WTC11 (cell line): ENCODE results near the gene CELF2. TPM values are rescaled to one million over a fixed set of nuclear protein-coding genes. Genes with fewer than 3 reads are reported as not detected.

ENCODE experiments used
- ATAC-seq: fragments of 200-7000 bp; cut with Tn5 transposase; 2 replicates; pipeline ENCODE4 v1.10.0; 2021; ENCODE audit warnings: mild to moderate bottlenecking, moderate library complexity
- CTCF ChIA-PET: fragments of 300-600 bp; sonication (Branson Sonifier 250); formaldehyde crosslinking; loops from one replicate; lab custom pipeline; 2021; ENCODE audit warnings: antibody characterized with exemption; lab: Charles Lee
- POLR2A ChIA-PET: fragments of 350-600 bp; sonication (Branson Sonifier 250); formaldehyde crosslinking; loops from one replicate; lab custom pipeline; 2021; ENCODE audit warnings: antibody characterized with exemption; lab: Charles Lee
- DNase-seq: peaks from one replicate; pipeline ENCODE4 v3.0.0; 2021; ENCODE audit warnings: low spot score
- H3K27ac Mint-ChIP-seq: 2 replicates; pipeline ENCODE4 v1.8.0; 2021; ENCODE audit warnings: mixed read lengths
- H3K27me3 Mint-ChIP-seq: 2 replicates; pipeline ENCODE4 v1.8.0; 2021; ENCODE audit warnings: low read depth, mild to moderate bottlenecking, moderate library complexity, mixed read lengths
- H3K36me3 Mint-ChIP-seq: 2 replicates; pipeline ENCODE4 v1.8.0; 2021; ENCODE audit warnings: mixed read lengths
- H3K4me1 Mint-ChIP-seq: 2 replicates; pipeline ENCODE4 v1.8.0; 2022; ENCODE audit warnings: mixed read lengths
- H3K4me3 Mint-ChIP-seq: 2 replicates; pipeline ENCODE4 v1.8.0; 2021; ENCODE audit warnings: mild to moderate bottlenecking, moderate library complexity, mixed read lengths
- H3K9me3 Mint-ChIP-seq: 2 replicates; pipeline ENCODE4 v1.8.0; 2021; ENCODE audit warnings: mixed read lengths
- EMX1 ChIP-seq: fragments of 250-450 bp; sonication (Bioruptor Pico); IDR thresholded peaks from 2 replicates; pipeline ENCODE4 v1.8.0; 2021; ENCODE audit warnings: mild to moderate bottlenecking
- ETV6 ChIP-seq: sonication (generic); formaldehyde crosslinking; IDR thresholded peaks from 2 replicates; pipeline ENCODE4 v1.8.1; 2022; ENCODE audit warnings: mild to moderate bottlenecking, missing genetic modification reagents
- FOXJ3 ChIP-seq: sonication (generic); formaldehyde crosslinking; IDR thresholded peaks from 2 replicates; pipeline ENCODE4 v1.9.0; 2021; ENCODE audit warnings: missing genetic modification reagents, mild to moderate bottlenecking, borderline replicate concordance
- NFYB ChIP-seq: sonication (generic); formaldehyde crosslinking; conservative IDR thresholded peaks from 2 replicates; pipeline ENCODE4 v1.8.0; 2022; ENCODE audit warnings: low read depth, missing genetic modification reagents
- NR1H2 ChIP-seq: sonication (generic); formaldehyde crosslinking; IDR thresholded peaks from 2 replicates; pipeline ENCODE4 v1.9.0; 2021; ENCODE audit warnings: mild to moderate bottlenecking, moderate library complexity, missing genetic modification reagents
- SMAD4 ChIP-seq: sonication (generic); formaldehyde crosslinking; IDR thresholded peaks from 2 replicates; pipeline ENCODE4 v1.8.0; 2022; ENCODE audit warnings: mild to moderate bottlenecking, missing genetic modification reagents
- ZBTB21 ChIP-seq: sonication (generic); formaldehyde crosslinking; IDR thresholded peaks from 2 replicates; pipeline ENCODE4 v1.8.1; 2023; ENCODE audit warnings: mild to moderate bottlenecking, missing genetic modification reagents, borderline replicate concordance
- ZNF121 ChIP-seq: sonication (generic); formaldehyde crosslinking; IDR thresholded peaks from 2 replicates; pipeline ENCODE4 v1.8.0; 2023; ENCODE audit warnings: missing genetic modification reagents
- ZNF138 ChIP-seq: sonication (generic); formaldehyde crosslinking; conservative IDR thresholded peaks from 2 replicates; pipeline ENCODE4 v1.8.1; 2022; ENCODE audit warnings: mild to moderate bottlenecking, moderate library complexity, missing genetic modification reagents
- ZNF232 ChIP-seq: sonication (generic); formaldehyde crosslinking; IDR thresholded peaks from 2 replicates; pipeline ENCODE4 v1.8.0; 2022; ENCODE audit warnings: mild to moderate bottlenecking, missing genetic modification reagents
- ZNF671 ChIP-seq: fragments of 250-450 bp; sonication (Bioruptor Pico); IDR thresholded peaks from 2 replicates; pipeline ENCODE4 v1.8.0; 2021; ENCODE audit warnings: mild to moderate bottlenecking
- total RNA-seq: library from RNA; stranded (reverse); gene quantifications from 3 replicates; pipeline ENCODE4 v1.2.3, GENCODE V29; 2021
- TF ChIP-seq, protein P1 (sequence below): sonication (generic); formaldehyde crosslinking; IDR thresholded peaks from 2 replicates; pipeline ENCODE4 v1.8.0; 2023; ENCODE audit warnings: mild to moderate bottlenecking, missing genetic modification reagents
- TF ChIP-seq, protein P2 (sequence below): sonication (generic); formaldehyde crosslinking; IDR thresholded peaks from 2 replicates; pipeline ENCODE4 v1.8.1; 2022; ENCODE audit warnings: mild to moderate bottlenecking, moderate library complexity, missing genetic modification reagents
- TF ChIP-seq, protein P3 (sequence below): sonication (generic); formaldehyde crosslinking; IDR thresholded peaks from 2 replicates; pipeline ENCODE4 v1.8.1; 2022; ENCODE audit warnings: mild to moderate bottlenecking, missing genetic modification reagents, moderate library complexity, borderline replicate concordance
- TF ChIP-seq, protein P4 (sequence below): sonication (generic); formaldehyde crosslinking; IDR thresholded peaks from 2 replicates; pipeline ENCODE4 v1.8.0; 2022; ENCODE audit warnings: missing genetic modification reagents
- TF ChIP-seq, protein P5 (sequence below): sonication (generic); formaldehyde crosslinking; IDR thresholded peaks from 2 replicates; pipeline ENCODE4 v1.8.1; 2023; ENCODE audit warnings: mild to moderate bottlenecking, missing genetic modification reagents
- TF ChIP-seq, protein P6 (sequence below): fragments of 250-450 bp; sonication (Bioruptor Pico); IDR thresholded peaks from 2 replicates; pipeline ENCODE4 v1.9.0; 2021; ENCODE audit warnings: mild to moderate bottlenecking
- TF ChIP-seq, protein P7 (sequence below): sonication (generic); formaldehyde crosslinking; IDR thresholded peaks from 2 replicates; pipeline ENCODE4 v1.8.0; 2022; ENCODE audit warnings: mild to moderate bottlenecking, missing genetic modification reagents

CELF2 gene
- total RNA-seq, 1 experiment from 2014 or later, result 24.6 TPM

DNA sequence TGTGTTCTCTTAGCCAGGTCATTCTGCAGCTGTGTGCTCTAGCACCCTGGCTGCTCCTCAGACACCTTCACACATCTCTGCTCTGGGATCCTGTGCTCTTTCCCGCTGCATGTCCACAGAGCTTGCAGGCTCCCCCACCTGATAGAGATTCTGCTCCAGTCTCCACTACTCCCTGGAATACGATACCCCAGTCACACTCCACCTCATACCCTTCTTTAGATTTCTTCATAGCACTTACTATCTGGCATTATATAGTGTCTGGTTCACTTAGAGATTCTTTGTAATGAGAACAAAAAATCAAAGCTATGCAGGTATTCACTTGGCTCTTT is 88.0 kb downstream of the CELF2 start:
- Mint-ChIP-seq H3K27ac (peak overlapping the region; percentile 8; the same call in 1 of the 2 replicates), H3K27me3 (no peaks in the 10 kb centered on the region), H3K9me3 (peaks cover 22% of the 10 kb centered on the region), H3K36me3 (peaks cover 20% of the 10 kb centered on the region), H3K4me3 (no peak overlapping the region), H3K4me1 (peaks cover 45% of the 10 kb centered on the region)
- ATAC-seq, result no peak; the same call in 1 of the 2 replicates
- POLR2A ChIA-PET, result no interaction called here
- no peak for DNase-seq
- TF ChIP-seq NR1H2 (CRISPR knock-in tag) (no peak), NFYB (CRISPR knock-in tag) (no peak), ZNF671 (CRISPR knock-in tag) (no peak)
- TF ChIP-seq, protein P1, sequence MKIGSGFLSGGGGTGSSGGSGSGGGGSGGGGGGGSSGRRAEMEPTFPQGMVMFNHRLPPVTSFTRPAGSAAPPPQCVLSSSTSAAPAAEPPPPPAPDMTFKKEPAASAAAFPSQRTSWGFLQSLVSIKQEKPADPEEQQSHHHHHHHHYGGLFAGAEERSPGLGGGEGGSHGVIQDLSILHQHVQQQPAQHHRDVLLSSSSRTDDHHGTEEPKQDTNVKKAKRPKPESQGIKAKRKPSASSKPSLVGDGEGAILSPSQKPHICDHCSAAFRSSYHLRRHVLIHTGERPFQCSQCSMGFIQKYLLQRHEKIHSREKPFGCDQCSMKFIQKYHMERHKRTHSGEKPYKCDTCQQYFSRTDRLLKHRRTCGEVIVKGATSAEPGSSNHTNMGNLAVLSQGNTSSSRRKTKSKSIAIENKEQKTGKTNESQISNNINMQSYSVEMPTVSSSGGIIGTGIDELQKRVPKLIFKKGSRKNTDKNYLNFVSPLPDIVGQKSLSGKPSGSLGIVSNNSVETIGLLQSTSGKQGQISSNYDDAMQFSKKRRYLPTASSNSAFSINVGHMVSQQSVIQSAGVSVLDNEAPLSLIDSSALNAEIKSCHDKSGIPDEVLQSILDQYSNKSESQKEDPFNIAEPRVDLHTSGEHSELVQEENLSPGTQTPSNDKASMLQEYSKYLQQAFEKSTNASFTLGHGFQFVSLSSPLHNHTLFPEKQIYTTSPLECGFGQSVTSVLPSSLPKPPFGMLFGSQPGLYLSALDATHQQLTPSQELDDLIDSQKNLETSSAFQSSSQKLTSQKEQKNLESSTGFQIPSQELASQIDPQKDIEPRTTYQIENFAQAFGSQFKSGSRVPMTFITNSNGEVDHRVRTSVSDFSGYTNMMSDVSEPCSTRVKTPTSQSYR, result no peak
- TF ChIP-seq, protein P2, sequence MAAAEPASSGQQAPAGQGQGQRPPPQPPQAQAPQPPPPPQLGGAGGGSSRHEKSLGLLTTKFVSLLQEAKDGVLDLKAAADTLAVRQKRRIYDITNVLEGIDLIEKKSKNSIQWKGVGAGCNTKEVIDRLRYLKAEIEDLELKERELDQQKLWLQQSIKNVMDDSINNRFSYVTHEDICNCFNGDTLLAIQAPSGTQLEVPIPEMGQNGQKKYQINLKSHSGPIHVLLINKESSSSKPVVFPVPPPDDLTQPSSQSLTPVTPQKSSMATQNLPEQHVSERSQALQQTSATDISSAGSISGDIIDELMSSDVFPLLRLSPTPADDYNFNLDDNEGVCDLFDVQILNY, result no peak
- TF ChIP-seq, protein P3, sequence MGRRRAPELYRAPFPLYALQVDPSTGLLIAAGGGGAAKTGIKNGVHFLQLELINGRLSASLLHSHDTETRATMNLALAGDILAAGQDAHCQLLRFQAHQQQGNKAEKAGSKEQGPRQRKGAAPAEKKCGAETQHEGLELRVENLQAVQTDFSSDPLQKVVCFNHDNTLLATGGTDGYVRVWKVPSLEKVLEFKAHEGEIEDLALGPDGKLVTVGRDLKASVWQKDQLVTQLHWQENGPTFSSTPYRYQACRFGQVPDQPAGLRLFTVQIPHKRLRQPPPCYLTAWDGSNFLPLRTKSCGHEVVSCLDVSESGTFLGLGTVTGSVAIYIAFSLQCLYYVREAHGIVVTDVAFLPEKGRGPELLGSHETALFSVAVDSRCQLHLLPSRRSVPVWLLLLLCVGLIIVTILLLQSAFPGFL, result no peak
- CTCF ChIA-PET, result interaction anchor here (0.7 to 2.9 kb wide), 2 partner anchors 10 to 165 kb away, joined by 4 to 19 read pairs; no protein-coding TSS in a partner anchor

DNA sequence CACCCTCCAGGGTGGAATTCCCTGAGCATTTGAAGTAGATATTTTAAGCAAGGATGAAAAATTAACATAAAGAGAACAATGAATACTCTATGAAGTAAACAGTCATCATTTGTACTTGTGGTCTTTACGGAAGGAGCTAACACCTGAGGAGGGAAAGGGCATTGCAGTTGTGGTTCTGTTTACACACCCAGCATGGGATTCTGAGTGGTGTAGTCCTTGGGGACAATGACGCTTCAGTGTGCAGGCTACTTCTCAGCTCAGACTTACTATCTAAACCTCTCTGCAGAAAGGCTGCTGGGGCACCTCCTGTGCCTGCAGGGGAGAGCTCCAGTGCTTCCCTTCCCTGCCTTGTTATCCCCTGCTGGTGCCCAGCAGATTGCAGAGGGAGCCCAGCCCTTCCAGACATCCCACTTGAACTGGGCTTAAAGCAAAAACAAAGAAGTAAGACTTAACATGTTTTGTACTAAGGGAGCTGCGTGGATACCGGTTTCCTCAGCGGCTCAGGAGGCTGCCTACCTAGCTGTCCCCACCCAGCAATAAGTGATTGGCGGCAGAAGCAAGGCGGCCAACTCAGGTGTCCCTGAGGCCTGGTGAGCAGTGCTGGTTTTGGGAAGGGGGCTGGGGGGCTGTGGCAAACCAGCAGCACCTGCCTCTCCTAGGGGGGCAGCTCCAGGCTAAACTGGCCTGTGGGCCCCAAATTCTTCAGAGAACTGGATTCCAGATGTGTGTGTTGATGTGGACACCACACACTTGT is 89.1 kb downstream of the CELF2 start:
- ChIA-PET POLR2A (interaction anchor here (1.0 kb wide), 2 partner anchors 16 to 409 kb away, joined by 3 read pairs; no protein-coding TSS in a partner anchor), CTCF (interaction anchor here (0.8 to 2.9 kb wide), 2 partner anchors 11 to 14 kb away, joined by 4 to 19 read pairs; no protein-coding TSS in a partner anchor)
- ATAC-seq, result peak; percentile 62
- peak overlapping the region; percentile 47; the same call in 1 of the 2 replicates for H3K27ac Mint-ChIP-seq
- H3K36me3 Mint-ChIP-seq, result peaks cover 20% of the 10 kb centered on the region
- no peak for DNase-seq
- no peak overlapping the region for H3K4me3 Mint-ChIP-seq
- no peaks in the 10 kb centered on the region for H3K27me3 Mint-ChIP-seq
- peaks cover 44% of the 10 kb centered on the region for H3K4me1 Mint-ChIP-seq
- H3K9me3 Mint-ChIP-seq, result peaks cover 22% of the 10 kb centered on the region
- no peak for TF ChIP-seq ZBTB21 (CRISPR knock-in tag)
- no peak for TF ChIP-seq NR1H2 (CRISPR knock-in tag)
- TF ChIP-seq, protein P4, sequence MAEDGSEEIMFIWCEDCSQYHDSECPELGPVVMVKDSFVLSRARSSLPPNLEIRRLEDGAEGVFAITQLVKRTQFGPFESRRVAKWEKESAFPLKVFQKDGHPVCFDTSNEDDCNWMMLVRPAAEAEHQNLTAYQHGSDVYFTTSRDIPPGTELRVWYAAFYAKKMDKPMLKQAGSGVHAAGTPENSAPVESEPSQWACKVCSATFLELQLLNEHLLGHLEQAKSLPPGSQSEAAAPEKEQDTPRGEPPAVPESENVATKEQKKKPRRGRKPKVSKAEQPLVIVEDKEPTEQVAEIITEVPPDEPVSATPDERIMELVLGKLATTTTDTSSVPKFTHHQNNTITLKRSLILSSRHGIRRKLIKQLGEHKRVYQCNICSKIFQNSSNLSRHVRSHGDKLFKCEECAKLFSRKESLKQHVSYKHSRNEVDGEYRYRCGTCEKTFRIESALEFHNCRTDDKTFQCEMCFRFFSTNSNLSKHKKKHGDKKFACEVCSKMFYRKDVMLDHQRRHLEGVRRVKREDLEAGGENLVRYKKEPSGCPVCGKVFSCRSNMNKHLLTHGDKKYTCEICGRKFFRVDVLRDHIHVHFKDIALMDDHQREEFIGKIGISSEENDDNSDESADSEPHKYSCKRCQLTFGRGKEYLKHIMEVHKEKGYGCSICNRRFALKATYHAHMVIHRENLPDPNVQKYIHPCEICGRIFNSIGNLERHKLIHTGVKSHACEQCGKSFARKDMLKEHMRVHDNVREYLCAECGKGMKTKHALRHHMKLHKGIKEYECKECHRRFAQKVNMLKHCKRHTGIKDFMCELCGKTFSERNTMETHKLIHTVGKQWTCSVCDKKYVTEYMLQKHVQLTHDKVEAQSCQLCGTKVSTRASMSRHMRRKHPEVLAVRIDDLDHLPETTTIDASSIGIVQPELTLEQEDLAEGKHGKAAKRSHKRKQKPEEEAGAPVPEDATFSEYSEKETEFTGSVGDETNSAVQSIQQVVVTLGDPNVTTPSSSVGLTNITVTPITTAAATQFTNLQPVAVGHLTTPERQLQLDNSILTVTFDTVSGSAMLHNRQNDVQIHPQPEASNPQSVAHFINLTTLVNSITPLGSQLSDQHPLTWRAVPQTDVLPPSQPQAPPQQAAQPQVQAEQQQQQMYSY, result no peak
- no peak for TF ChIP-seq ETV6 (CRISPR knock-in tag)
- TF ChIP-seq, protein P5, sequence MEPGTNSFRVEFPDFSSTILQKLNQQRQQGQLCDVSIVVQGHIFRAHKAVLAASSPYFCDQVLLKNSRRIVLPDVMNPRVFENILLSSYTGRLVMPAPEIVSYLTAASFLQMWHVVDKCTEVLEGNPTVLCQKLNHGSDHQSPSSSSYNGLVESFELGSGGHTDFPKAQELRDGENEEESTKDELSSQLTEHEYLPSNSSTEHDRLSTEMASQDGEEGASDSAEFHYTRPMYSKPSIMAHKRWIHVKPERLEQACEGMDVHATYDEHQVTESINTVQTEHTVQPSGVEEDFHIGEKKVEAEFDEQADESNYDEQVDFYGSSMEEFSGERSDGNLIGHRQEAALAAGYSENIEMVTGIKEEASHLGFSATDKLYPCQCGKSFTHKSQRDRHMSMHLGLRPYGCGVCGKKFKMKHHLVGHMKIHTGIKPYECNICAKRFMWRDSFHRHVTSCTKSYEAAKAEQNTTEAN (CRISPR knock-in tag), result no peak
- TF ChIP-seq FOXJ3 (CRISPR knock-in tag), result no peak
- TF ChIP-seq, protein P6, sequence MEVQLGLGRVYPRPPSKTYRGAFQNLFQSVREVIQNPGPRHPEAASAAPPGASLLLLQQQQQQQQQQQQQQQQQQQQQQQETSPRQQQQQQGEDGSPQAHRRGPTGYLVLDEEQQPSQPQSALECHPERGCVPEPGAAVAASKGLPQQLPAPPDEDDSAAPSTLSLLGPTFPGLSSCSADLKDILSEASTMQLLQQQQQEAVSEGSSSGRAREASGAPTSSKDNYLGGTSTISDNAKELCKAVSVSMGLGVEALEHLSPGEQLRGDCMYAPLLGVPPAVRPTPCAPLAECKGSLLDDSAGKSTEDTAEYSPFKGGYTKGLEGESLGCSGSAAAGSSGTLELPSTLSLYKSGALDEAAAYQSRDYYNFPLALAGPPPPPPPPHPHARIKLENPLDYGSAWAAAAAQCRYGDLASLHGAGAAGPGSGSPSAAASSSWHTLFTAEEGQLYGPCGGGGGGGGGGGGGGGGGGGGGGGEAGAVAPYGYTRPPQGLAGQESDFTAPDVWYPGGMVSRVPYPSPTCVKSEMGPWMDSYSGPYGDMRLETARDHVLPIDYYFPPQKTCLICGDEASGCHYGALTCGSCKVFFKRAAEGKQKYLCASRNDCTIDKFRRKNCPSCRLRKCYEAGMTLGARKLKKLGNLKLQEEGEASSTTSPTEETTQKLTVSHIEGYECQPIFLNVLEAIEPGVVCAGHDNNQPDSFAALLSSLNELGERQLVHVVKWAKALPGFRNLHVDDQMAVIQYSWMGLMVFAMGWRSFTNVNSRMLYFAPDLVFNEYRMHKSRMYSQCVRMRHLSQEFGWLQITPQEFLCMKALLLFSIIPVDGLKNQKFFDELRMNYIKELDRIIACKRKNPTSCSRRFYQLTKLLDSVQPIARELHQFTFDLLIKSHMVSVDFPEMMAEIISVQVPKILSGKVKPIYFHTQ, result no peak
- no peak for TF ChIP-seq ZNF121 (CRISPR knock-in tag)
- no peak for TF ChIP-seq EMX1 (CRISPR knock-in tag)
- no peak for TF ChIP-seq SMAD4
- TF ChIP-seq, protein P7, sequence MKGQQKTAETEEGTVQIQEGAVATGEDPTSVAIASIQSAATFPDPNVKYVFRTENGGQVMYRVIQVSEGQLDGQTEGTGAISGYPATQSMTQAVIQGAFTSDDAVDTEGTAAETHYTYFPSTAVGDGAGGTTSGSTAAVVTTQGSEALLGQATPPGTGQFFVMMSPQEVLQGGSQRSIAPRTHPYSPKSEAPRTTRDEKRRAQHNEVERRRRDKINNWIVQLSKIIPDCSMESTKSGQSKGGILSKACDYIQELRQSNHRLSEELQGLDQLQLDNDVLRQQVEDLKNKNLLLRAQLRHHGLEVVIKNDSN, result no peak
- TF ChIP-seq ZNF138 (CRISPR knock-in tag), result no peak
- TF ChIP-seq ZNF232, result no peak
- TF ChIP-seq, protein P3, result no peak
